Gastrocnemius medialis (tissue), 4 donors: ENCODE data around the gene LCN12. TPM values are rescaled to one million over a fixed set of nuclear protein-coding genes. Genes with fewer than 3 reads are reported as not detected.

Experiments
- ATAC-seq, 2 donors: fragments of 150-250 bp; one replicate each; pipeline ENCODE4 v1.9.1; 2016
- DNase-seq, 2 donors: peaks; one replicate each; pipeline ENCODE4 v3.0.0-alpha.2; 2019
- H3K27ac ChIP-seq, 4 donors: fragments of 200-600 bp; sonication (generic); 1 replicate in 1 of 4; 2 replicates in 3 of 4; pipeline ENCODE4 v1.5.1; 2016 to 2018; ENCODE audit warnings: mild to moderate bottlenecking in 2 of 4, moderate library complexity in 1 of 4
- H3K27me3 ChIP-seq, 3 donors: fragments of 200-600 bp; sonication (generic) in 2 of 3; 1 replicate in 1 of 3; 2 replicates in 2 of 3; pipeline versions ENCODE4 v1.5.1 to v1.6.0; 2016 to 2019; ENCODE audit warnings: mild to moderate bottlenecking in 1 of 3, moderate library complexity in 1 of 3
- H3K36me3 ChIP-seq, 2 donors: fragments of 200-600 bp; sonication (generic) in 1 of 2; one replicate each; pipeline ENCODE4 v1.5.1; 2017 to 2018
- H3K4me1 ChIP-seq, 2 donors: fragments of 200-600 bp; sonication (generic) in 1 of 2; one replicate each; pipeline ENCODE4 v1.5.1; 2016 to 2017; ENCODE audit warnings: mild to moderate bottlenecking in 2 of 2
- H3K4me3 ChIP-seq, 4 donors: fragments of 200-600 bp; sonication (generic) in 3 of 4; 1 replicate in 1 of 4; 2 replicates in 3 of 4; pipeline ENCODE4 v1.5.1; 2016 to 2019; ENCODE audit warnings: mild to moderate bottlenecking in 2 of 4
- H3K9me3 ChIP-seq, 3 donors: fragments of 200-600 bp; sonication (generic) in 2 of 3; 1 replicate in 1 of 3; 2 replicates in 2 of 3; pipeline ENCODE4 v1.5.1; 2016 to 2019
- CTCF ChIP-seq, 5 experiments: fragments of 450-650 bp in 3 of 5; fragments of 200-600 bp in 2 of 5; sonication (generic) in 2 of 5; IDR thresholded peaks in 4 of 5; conservative IDR thresholded peaks in 1 of 5; 1 replicate in 4 of 5; 2 replicates in 1 of 5; pipeline ENCODE4 v1.5.1; 2016 to 2019; ENCODE audit warnings: antibody characterized with exemption in 5 of 5, mild to moderate bottlenecking in 3 of 5, moderate library complexity in 3 of 5
- POLR2A ChIP-seq, 2 donors: fragments of 450-650 bp; IDR thresholded peaks; one replicate each; pipeline ENCODE4 v1.6.1; 2017; ENCODE audit warnings: antibody characterized with exemption in 2 of 2, mild to moderate bottlenecking in 2 of 2, moderate library complexity in 2 of 2
- in situ Hi-C, 4 donors: fragments of 200-750 bp; cut with MboI; loops; one replicate each; pipeline versions ENCODE4 v1.15.0 to v1.8.0; 2017; ENCODE audit warnings: low sequenced_read_pairs in 4 of 4
- intact Hi-C: fragments of 100-400 bp; cut with DNase I; formaldehyde crosslinking; loops from one replicate; pipeline ENCODE4 v1.15.1; 2023; ENCODE audit warnings: low total_unique reads
- total RNA-seq, 4 donors: library from RNA; depleted of rRNA; stranded (reverse); fragments of >200 nt; gene quantifications; one replicate each; pipeline versions ENCODE4 v1.1.0 to v1.2.3, GENCODE V29; 2016

LCN12 gene
- total RNA-seq, 4 donors from 2014 or later, result not detected

- ATAC-seq, result no peak
- in situ Hi-C loops, result no loop called here
Measured at GRCh38 chr9:136963751-136964150, 11.7 kb downstream of the LCN12 start.

GRCh38 chr9:136964171-136964689 is 12.2 kb downstream of the LCN12 start:
- TF ChIP-seq POLR2A (IDR thresholded peaks at IDR 0.05) (no peak), CTCF (IDR thresholded peaks at IDR 0.05 in 4 of 5, conservative IDR thresholded peaks at IDR 0.05 in 1 of 5) (no peak)
- intact Hi-C loops, result no loop called here
- Histone ChIP-seq H3K27me3 (peaks cover 0 to 6% (median 0%) of the 10 kb centered on the region in 3 donors), H3K4me1 (no peaks in the 10 kb centered on the region), H3K36me3 (no peaks in the 10 kb centered on the region), H3K4me3 (no peak overlapping the region), H3K9me3 (no peaks in the 10 kb centered on the region), H3K27ac (no peak overlapping the region)
- DNase-seq (no peak), ATAC-seq (no peak)
- in situ Hi-C loops, result no loop called here

More at GRCh38 chr9:136963751-136964150, 11.7 kb downstream of the LCN12 start:
- H3K9me3 ChIP-seq, result no peaks in the 10 kb centered on the region
- intact Hi-C loops, result no loop called here
- no peaks in the 10 kb centered on the region for H3K4me1 ChIP-seq
- H3K4me3 ChIP-seq, result no peak overlapping the region
- peaks cover 0 to 6% (median 0%) of the 10 kb centered on the region in 3 donors for H3K27me3 ChIP-seq
- H3K27ac ChIP-seq, result no peak overlapping the region
- DNase-seq, result no peak
- H3K36me3 ChIP-seq, result no peaks in the 10 kb centered on the region
- TF ChIP-seq POLR2A (IDR thresholded peaks at IDR 0.05) (no peak), CTCF (IDR thresholded peaks at IDR 0.05 in 4 of 5, conservative IDR thresholded peaks at IDR 0.05 in 1 of 5) (no peak)

- H3K4me1 ChIP-seq, result no peaks in the 10 kb centered on the region
- no peak overlapping the region for H3K27ac ChIP-seq
- no peaks in the 10 kb centered on the region for H3K36me3 ChIP-seq
- no peaks in the 10 kb centered on the region for H3K9me3 ChIP-seq
- H3K4me3 ChIP-seq, result no peak overlapping the region
- no peak for DNase-seq
- no peak for ATAC-seq
- H3K27me3 ChIP-seq, result peaks cover 0 to 6% (median 0%) of the 10 kb centered on the region in 3 donors
- no peak for TF ChIP-seq POLR2A (IDR thresholded peaks at IDR 0.05)
- no peak for TF ChIP-seq CTCF (IDR thresholded peaks at IDR 0.05 in 4 of 5, conservative IDR thresholded peaks at IDR 0.05 in 1 of 5)
- intact Hi-C loops, result no loop called here
- in situ Hi-C loops, result no loop called here
Measured at GRCh38 chr9:136964833-136965422, 12.9 kb downstream of the LCN12 start.

GRCh38 chr9:136965771-136966484 is 13.9 kb downstream of the LCN12 start:
- H3K27me3 ChIP-seq, result peaks cover 0 to 6% (median 0%) of the 10 kb centered on the region in 3 donors
- H3K36me3 ChIP-seq, result no peaks in the 10 kb centered on the region
- H3K4me3 ChIP-seq, result no peak overlapping the region
- TF ChIP-seq CTCF (IDR thresholded peaks at IDR 0.05 in 4 of 5, conservative IDR thresholded peaks at IDR 0.05 in 1 of 5), result no peak
- no peak for TF ChIP-seq POLR2A (IDR thresholded peaks at IDR 0.05)
- H3K4me1 ChIP-seq, result no peaks in the 10 kb centered on the region
- no peaks in the 10 kb centered on the region for H3K9me3 ChIP-seq
- no peak overlapping the region for H3K27ac ChIP-seq
- intact Hi-C loops (no loop called here), in situ Hi-C loops (no loop called here)
- DNase-seq (no peak), ATAC-seq (peak in 1 of 2 donors; percentile 48)
